ENCODE data around the gene OSTN.
A peak's percentile ranks its signal among the peaks of the same experiment; 100 is the strongest.

DNA sequence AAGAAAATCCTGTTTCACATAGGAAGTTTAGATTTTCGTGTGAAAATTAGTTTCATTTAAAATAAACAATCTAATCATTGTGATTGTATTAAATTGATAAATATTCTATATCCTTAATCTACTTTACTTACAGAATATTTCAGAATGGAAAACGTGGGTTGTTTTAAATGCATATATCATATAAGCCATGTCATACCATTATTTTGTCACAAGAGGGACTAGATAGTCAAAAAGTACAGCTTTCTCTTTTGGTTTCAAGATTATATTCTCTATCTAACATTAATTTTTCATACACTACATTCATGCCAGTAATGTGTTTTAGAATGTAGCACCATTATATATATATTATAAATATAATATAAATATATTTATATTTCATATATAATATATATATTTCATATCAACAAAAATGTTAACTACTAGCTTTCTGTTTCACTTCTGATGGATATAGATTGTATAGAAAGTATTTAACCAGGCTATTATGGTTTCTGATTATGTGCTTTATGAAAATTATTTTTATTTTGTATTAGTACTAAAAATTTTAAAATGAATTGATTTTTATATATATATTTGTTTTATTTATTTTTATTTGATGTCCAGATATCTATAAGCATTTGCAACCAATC, 45.3 kb downstream of the OSTN start:
- TF ChIP-seq CTCF (conservative IDR thresholded peaks at IDR 0.05; ENCODE audit: low read length), result peak; percentile 87
- no peak for TF ChIP-seq EZH2phosphoT487 (IDR thresholded peaks at IDR 0.05; ENCODE audit: borderline replicate concordance, low read depth, low read length)
